H1 (cell line): ENCODE results near the gene CDK8. TPM values are rescaled to one million over a fixed set of nuclear protein-coding genes. Genes with fewer than 3 reads are reported as not detected.

ENCODE experiments used
- BCL11A ChIP-seq, 2 experiments: IDR thresholded peaks; one replicate each; pipeline ENCODE4 v1.6.1; 2011; ENCODE audit warnings: low read depth in 2 of 2, low read length in 2 of 2, mild to moderate bottlenecking in 2 of 2
- CBX5 ChIP-seq: fragments of 300-800, 300-1000 bp; sonication (generic); IDR thresholded peaks from 2 replicates; pipeline ENCODE4 v1.7.1; 2016; ENCODE audit warnings: antibody characterized with exemption, low read length, low read depth
- SIN3A ChIP-seq, 2 experiments: IDR thresholded peaks in 1 of 2; conservative IDR thresholded peaks in 1 of 2; 2 replicates each; pipeline ENCODE4 v1.6.1; 2011 to 2012; ENCODE audit warnings: low read length in 2 of 2, improper control_type of control experiment in 1 of 2, low read depth in 1 of 2, mild to moderate bottlenecking in 1 of 2
- TAF1 ChIP-seq: IDR thresholded peaks from 2 replicates; pipeline ENCODE4 v1.6.1; 2011; ENCODE audit warnings: mild to moderate bottlenecking, low read depth, low read length
- polyA plus RNA-seq, 7 experiments: library from polyadenylated mRNA; depleted of rRNA in 3 of 7; stranded (reverse) in 5 of 7; unstranded in 2 of 7; fragments of >200 nt in 5 of 7; fragments of 200-250 nt in 2 of 7; gene quantifications; 1 replicate in 5 of 7; 2 replicates in 1 of 7; 4 replicates in 1 of 7; pipeline versions ENCODE4 v1.2.1 to v1.2.3, GENCODE V29; 2011 to 2013; ENCODE audit warnings: missing spikeins in 2 of 7, mixed read lengths in 2 of 7
- total RNA-seq: library from RNA; stranded (reverse); fragmentation: NEBNext Ultra II Directional; extraction: Animal tissue kit (Norgen Biotek cat#: 25700); gene quantifications from 2 replicates; pipeline ENCODE4 v1.2.1, GENCODE V29; 2021
- TF ChIP-seq, protein P1 (sequence below), 3 experiments: IDR thresholded peaks; 1 replicate in 2 of 3; 2 replicates in 1 of 3; pipeline versions ENCODE4 v1.5.1 to v1.6.1; 2011; ENCODE audit warnings: low read length in 3 of 3, mild to moderate bottlenecking in 3 of 3, inconsistent platforms in 2 of 3, low read depth in 1 of 3, moderate library complexity in 1 of 3; ENCODE audit not compliant: insufficient read depth in 1 of 3; ENCODE audit errors: control extremely low read depth in 1 of 3

The CDK8 gene
- total and polyA plus RNA-seq, 2 of the 8 experiments (the other 6 are each of a cell fraction or from before 2014, with no cell fraction given): 22.1 to 25.6 TPM

DNA sequence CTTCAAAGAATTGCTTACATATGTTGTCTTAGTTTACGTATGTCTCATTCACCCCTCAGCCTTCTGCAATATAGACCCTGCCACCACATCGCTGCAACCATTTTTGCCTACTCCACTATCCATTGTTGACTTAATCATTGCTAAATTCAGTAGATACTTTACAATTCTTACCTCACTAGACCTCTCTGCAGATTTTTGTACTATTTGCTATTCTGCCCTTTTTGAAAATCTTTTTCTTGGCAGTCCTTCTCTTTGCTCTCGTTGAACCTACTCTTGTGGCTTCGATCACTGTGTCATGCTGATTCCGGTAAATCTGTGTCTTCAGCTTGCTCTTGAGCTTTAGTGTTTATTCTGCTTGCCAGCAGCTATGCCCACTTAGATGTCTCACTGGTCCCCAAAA is 81.2 kb downstream of the CDK8 start (continued):
- TF ChIP-seq BCL11A (IDR thresholded peaks at IDR 0.05; ENCODE audit: low read depth in 2 of 2, low read length in 2 of 2) (no peak), SIN3A (conservative IDR thresholded peaks at IDR 0.05 in 1 of 2, IDR thresholded peaks at IDR 0.05 in 1 of 2; ENCODE audit: low read depth in 1 of 2, low read length in 2 of 2) (no peak), CBX5 (no peak), TAF1 (no peak)
- TF ChIP-seq, protein P1, sequence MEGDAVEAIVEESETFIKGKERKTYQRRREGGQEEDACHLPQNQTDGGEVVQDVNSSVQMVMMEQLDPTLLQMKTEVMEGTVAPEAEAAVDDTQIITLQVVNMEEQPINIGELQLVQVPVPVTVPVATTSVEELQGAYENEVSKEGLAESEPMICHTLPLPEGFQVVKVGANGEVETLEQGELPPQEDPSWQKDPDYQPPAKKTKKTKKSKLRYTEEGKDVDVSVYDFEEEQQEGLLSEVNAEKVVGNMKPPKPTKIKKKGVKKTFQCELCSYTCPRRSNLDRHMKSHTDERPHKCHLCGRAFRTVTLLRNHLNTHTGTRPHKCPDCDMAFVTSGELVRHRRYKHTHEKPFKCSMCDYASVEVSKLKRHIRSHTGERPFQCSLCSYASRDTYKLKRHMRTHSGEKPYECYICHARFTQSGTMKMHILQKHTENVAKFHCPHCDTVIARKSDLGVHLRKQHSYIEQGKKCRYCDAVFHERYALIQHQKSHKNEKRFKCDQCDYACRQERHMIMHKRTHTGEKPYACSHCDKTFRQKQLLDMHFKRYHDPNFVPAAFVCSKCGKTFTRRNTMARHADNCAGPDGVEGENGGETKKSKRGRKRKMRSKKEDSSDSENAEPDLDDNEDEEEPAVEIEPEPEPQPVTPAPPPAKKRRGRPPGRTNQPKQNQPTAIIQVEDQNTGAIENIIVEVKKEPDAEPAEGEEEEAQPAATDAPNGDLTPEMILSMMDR (IDR thresholded peaks at IDR 0.05; ENCODE audit: control extremely low read depth in 1 of 3, insufficient read depth in 1 of 3, low read depth in 1 of 3, low read length in 3 of 3): no peak
